HG02610 (cell line): Measurements from ENCODE around the gene MED26.

Source experiments
- ATAC-seq: cut with Tn5 transposase; IDR thresholded peaks from one replicate; pipeline ENCODE4 v1.9.1; 2021; ENCODE audit warnings: mild to moderate bottlenecking, moderate library complexity; ENCODE audit not compliant: unreplicated experiment

Gene MED26

DNA sequence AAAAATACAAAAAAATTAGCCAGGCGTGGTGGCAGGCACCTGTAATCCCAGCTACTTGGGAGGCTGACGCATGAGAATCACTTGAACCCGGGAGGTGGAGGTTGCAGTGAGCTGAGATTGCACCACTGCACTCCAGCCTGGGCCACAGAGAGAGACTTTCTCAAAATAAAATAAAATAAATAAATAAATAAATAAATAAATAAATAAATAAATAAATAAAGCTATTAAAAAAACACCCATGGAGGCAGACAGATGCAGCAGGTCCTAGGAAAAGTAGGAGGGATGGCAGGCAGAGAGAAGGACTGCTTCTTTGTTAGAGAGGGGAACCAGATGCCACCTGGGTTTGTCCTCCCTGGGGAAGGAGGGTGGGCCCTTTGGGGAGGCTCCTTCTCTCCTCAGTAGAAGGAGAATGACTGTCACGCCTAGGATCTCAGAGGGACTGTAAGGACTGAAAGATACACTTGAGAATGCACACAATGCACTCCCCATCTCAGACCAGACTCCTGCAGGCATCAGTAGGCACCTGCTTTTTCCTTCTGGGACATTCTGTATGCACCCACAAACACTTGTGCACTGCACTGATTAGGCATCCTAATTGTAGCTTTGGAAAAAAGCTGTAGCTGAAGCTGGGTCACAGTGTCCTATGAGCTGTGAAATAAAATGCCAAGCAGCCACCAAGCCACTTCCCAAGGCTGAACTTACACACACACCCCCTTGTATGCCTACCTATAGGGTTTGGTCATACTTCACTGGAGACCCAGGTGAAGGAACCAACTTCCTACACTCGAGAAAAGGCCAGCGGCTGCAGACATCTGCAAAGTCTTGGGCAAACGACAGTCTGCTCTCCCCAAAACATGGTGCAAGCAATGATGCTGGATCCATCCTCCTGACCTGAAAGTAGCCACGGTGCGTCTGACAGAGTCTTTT is 36.9 kb downstream of the MED26 start:
- ATAC-seq = no peak

DNA sequence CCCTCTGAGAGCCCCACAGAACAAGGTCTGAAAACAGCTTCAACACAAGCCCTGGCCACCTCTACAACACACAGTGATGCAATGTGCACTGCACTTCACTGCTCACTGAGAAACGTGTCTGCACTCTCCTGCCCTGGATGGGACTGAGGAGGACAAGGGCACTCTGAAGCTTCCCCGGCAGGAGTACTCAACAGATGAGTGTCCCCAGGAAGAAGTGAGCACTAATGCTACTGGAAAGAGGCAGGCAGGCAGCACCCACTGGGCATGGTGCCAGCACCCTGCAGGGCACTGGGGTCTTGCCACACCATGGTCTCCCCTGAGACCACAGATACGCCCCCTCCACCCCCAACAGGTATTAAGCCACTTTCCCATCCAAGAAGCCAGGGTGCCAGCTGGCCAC is 38.1 kb downstream of the MED26 start:
- ATAC-seq = no peak

DNA sequence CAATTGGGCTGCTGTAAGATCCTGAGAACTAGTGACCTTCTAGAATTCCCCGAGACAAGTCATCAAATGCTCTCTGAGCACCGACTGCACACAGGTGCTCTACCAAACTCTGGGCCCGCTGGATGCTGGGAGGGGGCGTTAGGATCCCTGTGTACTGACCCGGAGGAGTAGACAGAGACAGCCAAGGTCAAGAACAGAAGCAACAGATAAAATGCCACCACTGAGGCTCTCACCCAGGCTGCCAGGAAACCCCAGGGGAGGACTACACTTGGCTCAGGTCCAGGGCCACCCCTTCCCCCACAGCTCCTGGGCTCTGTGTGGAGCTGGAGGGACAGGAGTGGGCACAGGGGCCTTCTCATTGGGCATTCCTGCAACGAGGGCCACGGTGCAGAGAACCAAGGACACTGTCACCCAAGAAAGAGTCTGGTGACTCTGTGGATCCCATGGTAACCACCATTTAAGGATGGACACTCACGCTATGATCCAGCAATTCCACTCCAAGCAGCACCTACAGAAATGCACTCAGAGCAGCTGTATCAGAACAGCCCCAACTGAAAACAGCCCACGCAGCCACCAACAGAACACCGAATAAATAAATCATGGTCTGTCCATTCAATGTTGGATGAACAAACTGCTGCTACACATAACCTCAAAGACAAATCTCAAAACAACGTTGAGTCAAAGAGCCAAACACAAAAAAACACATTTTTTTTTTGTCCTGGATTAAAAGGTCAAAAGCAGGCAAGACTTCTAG is 39.0 kb downstream of the MED26 start:
- ATAC-seq = peak; percentile 5

DNA sequence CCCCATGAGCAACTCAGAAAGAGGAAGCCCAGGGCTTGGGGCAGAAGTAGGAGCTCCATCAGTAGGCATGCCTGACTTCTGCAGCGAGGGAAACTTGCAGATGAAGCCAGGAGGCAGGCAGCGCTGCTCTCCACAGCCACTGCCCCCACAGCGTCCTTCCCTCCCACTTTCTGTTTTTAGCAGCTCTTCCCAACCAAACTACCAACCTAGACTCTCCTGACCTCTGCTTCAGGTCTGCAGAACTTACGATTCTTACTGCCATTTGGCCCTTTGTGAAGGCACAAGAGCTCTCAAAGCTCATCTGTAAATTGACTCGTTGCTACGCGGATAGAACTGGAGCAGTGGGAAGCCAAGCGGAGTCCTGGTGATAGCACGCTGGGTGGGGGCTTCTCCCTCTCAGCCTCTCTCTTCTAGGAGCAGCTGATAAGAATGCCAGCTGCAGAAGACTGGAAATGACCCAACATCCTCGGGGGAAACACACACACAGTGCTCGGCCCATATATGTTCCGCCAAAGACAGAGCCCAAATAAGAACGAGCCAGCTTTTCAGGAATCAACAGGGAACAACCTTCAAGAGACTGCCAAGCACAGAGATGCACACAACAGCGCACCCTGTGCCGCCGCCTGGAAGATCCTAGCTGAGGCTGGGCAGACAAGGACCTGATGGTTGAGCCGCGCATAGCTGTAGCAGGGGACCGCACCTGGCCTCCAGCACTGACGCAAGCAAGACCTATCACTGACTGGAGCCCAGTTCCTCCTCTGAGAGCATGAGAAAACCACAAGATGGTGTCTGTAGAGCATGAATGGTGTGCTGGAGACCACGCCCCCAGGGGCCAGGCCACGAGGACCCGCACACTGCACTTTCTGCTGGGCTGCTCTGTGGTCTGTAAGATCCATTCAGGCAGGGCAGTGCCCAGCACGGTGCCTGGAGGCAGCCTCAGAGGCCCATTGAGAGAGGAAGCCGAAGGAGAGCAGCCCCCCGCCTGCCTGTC is 39.9 kb downstream of the MED26 start:
- ATAC-seq = peak; percentile 47

DNA sequence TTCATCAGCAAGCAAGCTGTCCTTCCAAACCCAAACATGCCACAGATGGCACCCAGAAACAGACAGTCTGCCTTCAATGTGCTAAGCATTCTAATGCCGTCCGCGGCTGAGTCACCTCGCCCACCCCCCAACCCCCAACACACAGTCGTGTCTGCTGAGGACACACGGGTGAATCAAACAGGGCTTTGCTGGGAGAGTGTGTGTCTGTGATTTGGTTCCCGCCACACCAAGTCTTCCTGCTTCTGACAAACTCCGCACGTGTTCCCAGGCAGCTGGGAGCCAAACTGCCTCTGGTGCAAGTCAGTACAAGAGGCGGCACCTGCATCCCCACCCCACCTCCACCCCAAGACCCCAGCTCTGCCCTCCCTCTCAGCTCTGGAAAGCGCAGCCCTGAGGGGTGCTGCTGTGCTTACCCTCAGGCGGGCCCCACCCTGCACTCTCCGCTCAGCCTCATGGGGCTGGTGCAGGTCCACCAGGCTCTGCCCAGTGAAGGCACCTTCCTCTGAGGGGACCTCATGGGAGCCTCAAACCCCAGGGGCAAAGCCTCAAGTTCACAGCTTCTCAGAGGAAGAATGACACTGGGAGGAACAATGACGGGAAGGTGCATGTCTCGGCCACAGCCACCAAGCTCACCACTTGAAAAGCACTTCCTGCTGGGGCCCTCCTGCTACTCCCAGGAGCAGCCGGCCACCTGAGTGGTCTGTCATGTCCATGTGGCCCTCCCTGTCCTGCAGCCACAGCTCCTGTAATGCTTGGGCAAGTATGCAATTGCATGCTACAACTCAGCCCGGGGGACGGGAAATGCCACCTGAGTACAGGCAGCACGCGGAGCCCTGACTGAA is 40.8 kb downstream of the MED26 start:
- no peak for ATAC-seq

DNA sequence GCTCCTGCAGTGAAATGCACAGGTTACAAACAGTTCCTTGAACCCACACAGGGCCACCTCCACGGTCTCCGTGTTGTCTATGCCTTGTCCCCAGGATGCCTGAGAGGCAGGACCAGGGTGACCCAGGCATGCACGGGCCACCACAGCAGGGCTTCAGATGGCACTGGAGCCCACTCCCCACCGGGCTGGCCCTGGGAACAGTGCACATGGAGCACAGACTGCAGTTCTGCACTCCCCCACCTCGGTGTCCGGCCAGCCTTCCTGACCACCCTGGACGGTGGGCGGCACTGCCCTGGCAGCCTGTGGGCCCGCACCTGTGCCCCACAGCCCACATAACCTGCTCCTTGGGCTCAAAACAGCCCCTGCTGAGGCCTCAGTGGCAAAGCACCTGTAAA is 41.5 kb downstream of the MED26 start:
- no peak for ATAC-seq

DNA sequence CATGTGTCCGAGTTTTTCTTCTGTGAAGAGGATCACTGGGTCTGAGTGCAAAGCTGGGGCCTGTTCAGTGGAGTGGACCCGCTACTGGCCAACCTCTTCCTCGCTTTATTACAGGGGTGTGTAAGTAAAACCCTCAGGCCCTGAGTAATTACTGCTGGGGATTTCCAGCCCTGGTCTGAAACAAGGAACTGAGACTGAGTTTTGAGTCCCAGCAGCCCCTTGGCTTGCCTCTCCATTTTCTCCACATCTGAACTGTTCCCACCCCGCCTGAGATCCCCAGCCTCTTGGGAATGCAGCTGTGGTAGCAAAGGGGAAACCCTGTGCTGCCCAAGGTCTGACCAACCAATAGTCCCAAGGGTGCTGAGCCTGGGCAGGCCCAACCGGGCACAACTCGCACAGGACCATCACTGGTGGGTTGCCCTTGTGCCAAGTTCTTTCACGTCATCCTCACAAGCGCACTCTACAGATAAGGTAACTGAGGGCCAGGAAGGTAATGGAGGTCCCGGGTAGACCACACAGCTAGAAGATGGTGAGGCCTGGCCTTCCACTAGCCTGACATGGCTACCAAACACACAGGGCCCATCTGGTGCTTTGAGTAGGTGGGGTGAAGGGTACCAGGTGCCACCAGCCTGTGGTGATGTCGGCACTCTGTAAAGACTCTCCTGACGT is 42.1 kb downstream of the MED26 start:
- peak; percentile 28 for ATAC-seq

DNA sequence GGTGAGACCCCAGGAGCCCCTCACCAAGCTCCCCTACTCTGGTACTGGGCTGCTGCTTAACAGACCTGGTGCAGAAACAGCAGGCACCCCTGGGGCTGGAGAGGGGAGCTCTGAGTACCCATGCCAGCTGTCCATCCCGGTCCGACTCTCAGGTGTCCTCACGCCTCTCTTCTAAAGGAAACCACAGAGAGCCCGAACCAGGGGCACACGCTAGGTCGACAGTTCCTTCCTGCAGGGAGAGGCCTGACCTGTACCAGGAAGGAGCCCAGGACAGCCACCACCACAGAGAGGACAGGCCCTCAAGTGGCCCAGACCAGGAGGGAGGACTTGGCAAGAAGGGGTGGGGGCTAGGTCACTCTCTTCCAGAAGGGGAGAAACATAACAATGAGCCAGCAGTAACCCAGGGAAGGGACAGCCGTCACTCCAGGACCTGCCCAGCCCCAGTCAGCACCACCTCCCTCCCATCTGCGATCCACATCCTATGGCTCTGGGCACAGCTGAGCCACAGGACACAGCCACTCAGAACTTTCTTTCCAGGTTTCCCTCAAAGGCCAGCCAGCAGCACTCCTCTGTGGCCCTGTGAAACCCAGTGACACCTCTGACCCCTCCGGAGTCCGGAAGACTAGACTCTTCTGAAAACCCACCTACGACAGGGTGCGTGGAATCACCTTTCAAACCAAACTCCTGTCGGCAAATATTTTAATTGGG is 42.8 kb downstream of the MED26 start:
- ATAC-seq = no peak

DNA sequence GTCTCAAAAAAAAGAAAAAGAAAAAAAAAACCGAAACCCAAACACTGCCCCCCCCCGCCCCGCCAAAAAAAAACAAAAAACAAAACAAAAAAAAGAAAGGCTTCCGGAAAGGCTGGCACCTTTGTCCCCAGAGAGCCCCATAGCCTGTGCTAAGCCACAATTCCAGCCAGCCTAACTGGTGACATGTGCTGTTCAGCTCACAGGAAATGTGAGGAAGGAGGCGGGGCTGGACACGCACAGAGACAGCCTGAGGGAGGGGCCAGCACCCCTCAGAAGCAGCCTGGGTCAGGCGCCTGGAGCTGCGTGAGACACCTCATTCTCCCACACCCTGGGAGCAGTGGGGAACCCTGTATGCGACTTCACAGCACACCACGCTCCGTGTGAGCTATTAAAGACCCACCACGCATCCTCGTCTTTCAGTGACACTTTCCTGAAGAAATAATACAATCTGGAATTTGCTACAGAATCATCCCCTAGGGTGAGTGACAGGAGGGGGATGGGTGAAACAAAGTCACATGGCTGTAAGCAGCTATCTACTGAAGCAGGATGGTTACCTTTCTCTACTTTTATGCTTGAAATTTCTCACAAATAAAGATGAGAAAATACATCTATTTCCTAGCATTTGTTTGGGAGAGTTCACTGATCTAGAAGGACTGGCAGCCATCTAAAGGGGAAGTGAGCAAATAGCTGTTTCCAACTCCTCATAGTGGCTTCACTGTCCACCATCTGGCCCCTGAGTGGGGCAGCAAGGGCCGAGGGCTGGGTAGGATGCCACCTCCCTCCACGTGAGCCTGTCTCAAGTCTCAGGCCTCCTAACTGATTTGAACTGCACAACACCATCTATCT is 43.5 kb downstream of the MED26 start:
- ATAC-seq = peak; percentile 47

DNA sequence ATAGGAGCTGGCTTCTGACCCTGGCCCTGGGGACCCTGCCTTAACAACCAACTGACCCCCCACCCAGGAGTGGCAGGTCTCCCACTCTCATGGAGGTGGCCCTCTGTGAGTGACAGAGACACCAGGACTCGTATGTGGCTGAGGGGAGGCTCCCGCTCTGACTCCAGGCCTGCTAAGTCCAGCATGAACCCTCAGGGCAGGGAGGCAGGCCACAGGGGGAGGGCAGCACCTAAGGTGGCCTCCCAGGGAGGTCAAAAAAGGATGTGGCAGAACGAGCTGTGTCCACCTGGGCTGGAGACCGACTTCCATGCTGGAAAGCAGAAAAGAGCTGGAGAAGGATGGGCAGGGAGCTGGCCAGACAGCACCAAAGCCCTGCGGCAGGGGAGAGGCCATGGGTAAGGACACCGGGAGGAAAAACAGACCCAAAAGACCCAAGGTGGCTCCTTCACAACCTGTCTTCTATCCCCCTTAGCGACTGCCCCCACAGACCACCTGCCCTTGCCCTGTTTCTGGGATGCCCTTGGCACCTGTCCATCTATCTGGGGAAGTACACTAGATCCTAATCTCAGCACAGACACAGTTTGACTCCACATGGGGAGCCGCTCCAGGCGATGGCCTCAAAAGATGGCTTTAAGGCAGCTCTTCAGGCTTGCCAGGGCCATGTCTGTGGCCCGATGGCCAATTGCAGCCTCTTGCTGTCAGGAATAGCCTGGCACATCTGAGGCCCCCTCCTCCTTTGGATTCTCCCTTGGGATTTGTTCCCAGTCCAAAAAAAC is 45.3 kb downstream of the MED26 start:
- no peak for ATAC-seq

DNA sequence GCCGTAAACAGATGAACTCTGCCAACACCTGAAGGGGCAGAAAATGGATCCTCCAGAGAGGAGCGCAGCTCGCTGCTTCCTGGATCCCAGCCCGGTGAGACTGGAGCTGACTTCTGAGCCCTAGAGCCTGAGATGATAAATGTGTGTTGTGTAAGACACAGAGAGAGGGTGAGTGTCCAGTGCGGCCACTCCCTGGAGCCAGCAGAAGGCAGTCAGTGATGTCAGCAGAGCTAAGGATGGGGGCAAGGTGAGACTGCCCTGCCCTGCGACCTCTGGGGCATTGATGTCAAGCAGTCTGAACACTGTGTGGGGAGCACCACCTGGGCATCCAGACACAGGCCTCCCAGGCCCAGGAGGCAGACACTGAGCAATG is 46.0 kb downstream of the MED26 start:
- ATAC-seq = no peak

DNA sequence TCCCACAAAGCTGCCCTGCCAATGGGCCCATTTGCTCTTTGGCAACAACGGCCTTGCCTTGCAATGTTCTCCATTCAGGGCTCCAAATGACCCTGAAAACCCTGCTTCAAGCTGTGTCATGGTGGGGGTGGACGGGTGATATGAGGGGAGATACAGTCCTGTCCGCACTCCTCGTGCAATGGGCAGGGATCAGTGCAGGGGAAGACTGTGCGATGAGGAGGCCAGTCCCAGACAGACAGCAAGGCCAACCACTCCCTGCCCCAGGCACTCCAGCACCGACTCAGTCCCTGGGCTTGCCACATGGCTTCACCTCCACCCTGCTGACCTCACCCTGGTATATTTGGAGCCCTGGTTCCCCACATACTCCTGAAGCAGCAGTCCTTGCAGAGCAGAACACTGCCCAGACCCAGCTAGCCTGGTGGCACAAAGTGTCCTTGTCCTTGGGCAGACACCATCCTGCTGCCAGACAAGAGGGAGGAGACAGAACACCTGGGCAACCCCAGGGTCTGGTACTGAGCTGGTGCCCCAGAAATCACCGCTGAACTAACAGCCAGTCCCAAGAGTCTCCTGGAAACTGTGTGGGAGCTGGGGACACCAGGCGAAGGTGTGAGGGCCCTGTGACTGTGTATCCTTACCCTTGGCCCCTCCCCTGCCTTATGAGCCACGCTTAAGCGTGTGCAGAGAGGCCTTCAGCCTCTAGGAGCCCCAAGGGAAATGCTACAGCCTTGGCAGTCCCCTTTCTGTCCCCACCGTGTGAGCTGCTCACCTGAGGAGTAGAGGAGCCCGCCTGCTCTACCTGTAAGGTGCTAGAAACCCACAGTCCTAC is 46.6 kb downstream of the MED26 start:
- ATAC-seq = no peak

DNA sequence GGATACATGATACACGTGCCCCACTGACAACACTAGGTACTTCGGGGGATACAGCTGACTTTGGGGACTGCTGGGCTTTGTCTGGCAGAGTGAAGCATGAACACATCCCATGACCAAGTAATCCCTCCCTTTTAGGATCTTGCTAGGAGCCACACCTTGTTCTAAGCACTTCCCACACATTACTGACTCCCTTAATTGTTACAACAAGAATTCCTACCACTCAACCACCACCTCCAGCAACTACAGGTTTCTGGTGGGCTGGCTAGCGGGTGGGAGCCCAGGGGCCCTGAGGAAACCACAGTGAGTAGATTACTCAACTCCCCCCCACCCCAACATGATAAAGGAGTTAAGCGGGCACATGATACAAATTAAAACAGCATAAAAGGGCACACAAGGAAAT is 48.6 kb downstream of the MED26 start:
- ATAC-seq = no peak

DNA sequence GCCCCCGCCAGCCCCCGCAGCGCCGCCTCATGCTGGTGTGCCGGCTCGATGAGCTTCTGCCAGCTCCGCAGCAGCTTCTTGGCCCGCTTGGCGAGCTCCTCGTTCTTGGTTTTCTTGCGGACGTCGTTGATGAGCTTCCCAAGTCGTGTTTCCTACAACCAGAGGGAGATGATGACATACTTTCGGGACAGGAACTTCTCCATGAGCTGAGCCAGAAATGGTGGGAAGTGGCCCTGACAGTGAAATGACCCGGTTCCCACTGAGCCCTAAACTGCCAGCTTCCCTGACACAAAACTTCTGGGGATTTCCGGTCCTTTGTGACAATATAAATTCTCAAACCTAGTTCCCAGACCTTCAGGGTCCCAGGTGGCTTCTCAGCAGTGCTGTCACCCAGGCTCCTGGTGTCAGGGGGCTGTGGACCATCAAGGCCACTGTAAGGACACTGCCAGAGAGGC is 50.4 kb downstream of the MED26 start:
- ATAC-seq = no peak

DNA sequence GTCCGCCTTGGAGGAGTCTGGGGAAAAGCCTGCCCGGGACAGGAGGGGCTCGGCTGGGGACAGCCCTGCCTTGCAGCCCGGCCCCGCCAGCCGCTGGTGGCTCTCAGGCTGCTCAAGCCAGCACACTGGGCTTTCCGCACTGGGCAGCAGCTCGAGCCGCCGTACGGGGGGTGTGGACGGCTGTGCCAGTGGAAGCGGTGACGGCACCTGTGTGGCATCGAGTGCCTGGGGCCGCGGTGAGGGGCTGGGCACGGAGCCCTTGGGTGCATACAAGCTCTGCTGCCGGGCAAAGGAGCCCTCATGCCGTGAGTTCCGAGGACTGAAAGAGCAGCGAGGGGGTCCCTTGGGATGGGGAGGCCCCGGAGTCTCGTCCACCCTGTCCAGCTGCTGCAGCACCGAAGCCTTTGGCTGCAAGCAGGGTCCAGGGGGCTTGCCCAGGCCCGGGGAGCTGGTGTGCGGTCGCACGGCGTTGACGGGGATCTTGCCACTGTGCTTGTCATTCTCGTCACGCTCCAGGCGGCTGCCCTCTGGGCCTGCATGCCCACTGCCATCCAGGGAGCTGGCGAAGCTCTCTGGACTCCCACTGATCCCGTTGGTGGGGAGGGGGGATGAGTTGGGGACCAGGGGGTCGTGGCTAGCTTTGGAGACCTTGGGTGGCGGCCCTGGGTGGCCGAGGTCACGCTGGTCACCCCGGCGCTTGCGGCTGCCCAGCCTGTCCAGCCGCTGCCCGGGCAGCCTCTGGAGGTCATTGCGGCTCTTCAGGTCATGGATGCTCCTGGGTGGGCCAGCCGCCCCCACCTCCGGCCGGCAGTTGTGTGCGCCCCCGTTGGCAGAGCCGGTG is 51.1 kb downstream of the MED26 start:
- ATAC-seq = no peak
